22Rv1 (cell line): ENCODE data around the gene TMEM31.

Experiments
- H3K27ac ChIP-seq: fragments of 450-650 bp; 2 replicates; pipeline ENCODE4 v1.5.1; 2017
- ZFX ChIP-seq: fragments of 450-650 bp; IDR thresholded peaks from 2 replicates; pipeline ENCODE4 v1.6.1; 2017; ENCODE audit warnings: antibody characterized with exemption, borderline replicate concordance
- TF ChIP-seq, protein P1 (sequence below): fragments of 450-650 bp; IDR thresholded peaks from 2 replicates; pipeline ENCODE4 v1.5.1; 2017; ENCODE audit warnings: mild to moderate bottlenecking

The TMEM31 gene

DNA sequence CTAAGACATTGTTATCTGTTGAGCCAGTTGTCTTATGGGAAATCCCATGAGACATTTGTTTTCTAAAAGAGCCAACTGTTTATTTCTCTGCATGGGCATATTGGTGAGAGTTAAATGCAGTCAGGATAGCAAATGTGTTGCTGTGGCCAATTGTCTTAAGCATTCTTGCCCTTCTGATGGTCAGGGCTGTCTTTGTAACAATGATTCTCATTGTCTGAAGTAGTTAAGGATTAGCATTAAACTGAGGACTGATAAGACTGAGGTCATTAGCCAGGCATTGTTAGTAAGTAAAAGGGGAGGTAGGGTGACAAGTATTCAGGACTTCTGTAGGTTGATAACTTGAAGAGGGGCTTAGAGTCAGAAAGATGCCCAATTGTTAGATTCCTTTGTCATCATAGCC, 13.0 kb upstream of the TMEM31 start:
- TF ChIP-seq, protein P1, sequence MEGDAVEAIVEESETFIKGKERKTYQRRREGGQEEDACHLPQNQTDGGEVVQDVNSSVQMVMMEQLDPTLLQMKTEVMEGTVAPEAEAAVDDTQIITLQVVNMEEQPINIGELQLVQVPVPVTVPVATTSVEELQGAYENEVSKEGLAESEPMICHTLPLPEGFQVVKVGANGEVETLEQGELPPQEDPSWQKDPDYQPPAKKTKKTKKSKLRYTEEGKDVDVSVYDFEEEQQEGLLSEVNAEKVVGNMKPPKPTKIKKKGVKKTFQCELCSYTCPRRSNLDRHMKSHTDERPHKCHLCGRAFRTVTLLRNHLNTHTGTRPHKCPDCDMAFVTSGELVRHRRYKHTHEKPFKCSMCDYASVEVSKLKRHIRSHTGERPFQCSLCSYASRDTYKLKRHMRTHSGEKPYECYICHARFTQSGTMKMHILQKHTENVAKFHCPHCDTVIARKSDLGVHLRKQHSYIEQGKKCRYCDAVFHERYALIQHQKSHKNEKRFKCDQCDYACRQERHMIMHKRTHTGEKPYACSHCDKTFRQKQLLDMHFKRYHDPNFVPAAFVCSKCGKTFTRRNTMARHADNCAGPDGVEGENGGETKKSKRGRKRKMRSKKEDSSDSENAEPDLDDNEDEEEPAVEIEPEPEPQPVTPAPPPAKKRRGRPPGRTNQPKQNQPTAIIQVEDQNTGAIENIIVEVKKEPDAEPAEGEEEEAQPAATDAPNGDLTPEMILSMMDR, result no peak
- H3K27ac ChIP-seq, result no peak overlapping the region

DNA sequence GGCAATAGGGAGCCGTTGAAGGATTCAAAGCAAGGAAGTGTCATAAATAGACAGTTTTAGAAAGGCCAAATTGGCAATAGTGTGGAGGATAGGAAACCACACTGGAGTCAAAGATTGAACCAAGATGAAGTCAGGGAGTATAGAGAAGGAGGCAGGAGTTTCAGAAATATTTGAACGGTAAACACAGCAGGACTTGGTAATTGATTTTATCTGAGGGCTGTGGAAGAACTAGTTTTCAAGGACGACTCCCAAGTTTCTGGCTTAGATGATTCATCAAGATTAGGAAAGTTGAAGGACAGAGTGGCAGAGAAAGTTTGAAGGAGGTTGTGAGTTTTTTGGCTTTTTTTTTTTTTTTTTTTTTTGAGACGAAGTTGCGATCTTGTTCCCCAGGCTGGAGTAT, 11.5 kb upstream of the TMEM31 start:
- TF ChIP-seq, protein P1, result no peak
- TF ChIP-seq ZFX, result no peak
- H3K27ac ChIP-seq, result no peak overlapping the region

DNA sequence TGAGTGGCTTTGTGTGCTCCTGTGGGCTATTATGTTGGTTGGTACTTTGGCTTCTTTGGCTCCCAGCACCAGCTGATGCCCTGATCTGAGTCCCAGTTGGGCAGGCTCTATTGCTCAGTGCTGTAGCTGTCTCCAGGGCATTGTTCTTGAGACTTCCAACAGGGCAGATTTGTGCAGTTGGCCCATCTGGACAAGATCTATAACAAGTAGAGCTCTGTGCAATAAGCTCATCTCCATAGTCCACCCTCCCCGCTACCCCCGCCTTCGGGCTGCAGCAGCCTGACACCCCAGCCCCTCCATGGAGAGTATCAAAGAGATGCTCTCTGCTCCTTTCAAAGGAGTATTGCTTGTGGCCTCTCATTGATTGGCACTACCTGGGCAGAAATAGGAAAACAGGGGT, 5.8 kb upstream of the TMEM31 start:
- no peak for TF ChIP-seq ZFX
- TF ChIP-seq, protein P1, result no peak
- H3K27ac ChIP-seq, result no peak overlapping the region

DNA sequence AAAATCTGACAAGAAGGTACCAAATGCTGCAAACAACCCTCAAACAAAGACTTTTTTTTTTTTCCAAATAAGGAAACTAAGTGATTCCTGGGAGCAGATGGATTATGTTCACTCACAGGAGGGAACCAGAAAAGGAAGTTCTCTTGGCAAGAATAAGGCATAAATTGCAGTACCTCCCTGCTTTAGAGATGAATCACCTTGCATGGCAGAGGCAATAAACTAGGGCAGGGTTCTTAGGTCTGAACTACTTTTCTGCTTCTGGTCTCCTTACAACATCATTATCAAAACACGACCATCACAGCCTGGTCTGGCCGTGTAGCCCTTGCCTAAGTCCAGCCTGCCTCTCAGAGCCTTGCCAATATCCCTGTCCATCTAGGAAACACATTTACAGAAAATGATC, 6.3 kb downstream of the TMEM31 start:
- TF ChIP-seq, protein P1, result no peak
- TF ChIP-seq ZFX, result no peak
- no peak overlapping the region for H3K27ac ChIP-seq

DNA sequence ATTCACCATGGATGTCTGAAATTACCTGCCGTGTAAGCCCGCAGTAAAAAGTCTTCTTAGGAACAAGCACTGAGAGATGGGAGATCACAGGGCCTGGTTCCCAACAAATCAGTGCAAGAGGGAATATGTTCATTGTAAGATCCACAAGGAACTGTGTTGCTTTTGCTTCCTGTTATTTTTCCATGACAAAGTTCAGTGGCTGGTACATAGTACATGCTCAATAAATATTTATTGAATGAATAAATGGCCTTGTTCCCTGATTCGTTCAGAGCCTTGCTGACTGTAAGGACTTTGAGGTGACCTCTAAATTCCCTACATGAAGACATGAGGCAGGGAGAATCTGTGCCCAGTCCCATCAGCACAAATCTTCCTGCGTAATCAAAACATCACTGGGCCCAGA, 7.4 kb downstream of the TMEM31 start:
- no peak overlapping the region for H3K27ac ChIP-seq
- TF ChIP-seq, protein P1, result no peak
- TF ChIP-seq ZFX, result no peak

DNA sequence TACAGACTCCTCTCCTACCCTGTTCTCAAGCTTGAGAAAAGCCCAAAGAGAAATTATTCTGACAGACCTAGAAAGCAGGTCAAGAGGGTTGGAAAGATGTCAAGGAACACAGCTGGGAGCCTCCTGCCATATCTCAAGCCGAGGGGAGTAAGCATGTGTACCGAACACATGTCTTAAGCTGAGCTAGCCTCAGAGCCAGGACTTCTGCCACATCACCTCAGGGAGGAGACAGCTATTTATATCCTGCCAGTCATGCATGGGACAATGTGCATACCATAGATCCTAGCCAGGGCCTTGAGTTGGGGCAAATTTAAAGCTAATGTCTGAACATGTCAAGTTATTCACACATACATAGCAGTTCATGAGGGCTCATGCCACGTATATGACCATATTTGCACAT, 11.8 kb downstream of the TMEM31 start:
- no peak for TF ChIP-seq ZFX
- TF ChIP-seq, protein P1, result no peak
- H3K27ac ChIP-seq, result no peak overlapping the region

DNA sequence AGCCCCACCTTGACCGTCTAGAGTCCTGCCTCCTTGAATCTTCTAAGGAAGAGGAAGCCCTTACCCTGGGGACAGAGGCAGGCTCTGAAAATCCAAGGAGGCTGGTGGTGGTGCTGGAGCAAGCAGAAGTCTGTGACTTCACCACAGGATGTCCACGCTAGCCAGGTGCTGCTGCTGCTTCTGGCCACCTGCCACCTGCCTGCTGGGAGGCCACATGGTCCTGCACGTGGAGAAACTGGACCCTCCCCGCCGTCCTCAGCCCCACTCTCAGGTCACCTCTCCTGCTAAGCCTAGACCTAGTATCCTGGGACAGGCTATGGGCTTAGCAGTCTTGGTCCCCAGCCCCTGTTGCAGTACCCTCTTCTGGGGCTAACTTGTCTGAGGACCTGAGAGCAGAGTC, 15.8 kb downstream of the TMEM31 start:
- no peak for TF ChIP-seq ZFX
- TF ChIP-seq, protein P1, result no peak
- no peak overlapping the region for H3K27ac ChIP-seq
